Epidermal melanocyte (primary cell): ENCODE data around the gene KRTAP5-7.
"Not testable (repeated sequence)": the region's sequence is repeated elsewhere in the genome, so short reads cannot be mapped to it uniquely, and the experiment has no call there.

Source experiments
- DNase-seq: peaks from one replicate; pipeline ENCODE4 v3.0.0; 2011; ENCODE audit warnings: low spot score; ENCODE audit not compliant: insufficient read length

KRTAP5-7 gene

GRCh38 chr11:71526796-71527575, at the start of gene KRTAP5-7:
TSS of gene KRTAP5-7 (plus strand) at chr11:71527267. CDS start at chr11:71527301, 34 bp downstream.
- not testable (repeated sequence) for DNase-seq

GRCh38 chr11:71477641-71478527, 49.2 kb upstream of the KRTAP5-7 start:
- no peak for DNase-seq

GRCh38 chr11:71478528-71478840, 48.6 kb upstream of the KRTAP5-7 start:
- DNase-seq = no peak

GRCh38 chr11:71481101-71481960, 45.7 kb upstream of the KRTAP5-7 start:
- DNase-seq = no peak

GRCh38 chr11:71482216-71482615, 44.9 kb upstream of the KRTAP5-7 start:
- DNase-seq = no peak

- no peak for DNase-seq
Measured at GRCh38 chr11:71482746-71483364, 44.2 kb upstream of the KRTAP5-7 start.

- no peak for DNase-seq
Measured at GRCh38 chr11:71483692-71484091, 43.4 kb upstream of the KRTAP5-7 start.

- no peak for DNase-seq
Measured at GRCh38 chr11:71484248-71485062, 42.6 kb upstream of the KRTAP5-7 start.

- DNase-seq = no peak
Measured at GRCh38 chr11:71485063-71485399, 42.0 kb upstream of the KRTAP5-7 start.

- no peak for DNase-seq
Measured at GRCh38 chr11:71485466-71485865, 41.6 kb upstream of the KRTAP5-7 start.

GRCh38 chr11:71486320-71486719, 40.7 kb upstream of the KRTAP5-7 start:
- DNase-seq = no peak

- no peak for DNase-seq
Measured at GRCh38 chr11:71488681-71489270, 38.3 kb upstream of the KRTAP5-7 start.

- no peak for DNase-seq
Measured at GRCh38 chr11:71489311-71490043, 37.6 kb upstream of the KRTAP5-7 start.

- DNase-seq = no peak
Measured at GRCh38 chr11:71490044-71490730, 36.9 kb upstream of the KRTAP5-7 start.

- DNase-seq = no peak
Measured at GRCh38 chr11:71490731-71491390, 36.2 kb upstream of the KRTAP5-7 start.

GRCh38 chr11:71491531-71491930, 35.5 kb upstream of the KRTAP5-7 start:
- DNase-seq = no peak

- DNase-seq = no peak
Measured at GRCh38 chr11:71491940-71492339, 35.1 kb upstream of the KRTAP5-7 start.
